NCI-H187 treated with DMSO at 0.1 percent for 48 hours (cell line): ENCODE measurements around the gene CACNA2D4.

Experiments used
- DNase-seq: peaks from one replicate; lab custom pipeline; 2025; lab: John Stamatoyannopoulos, UW

Gene CACNA2D4

GRCh38 chr12:1778911-1779310 is 139.5 kb downstream of the CACNA2D4 start:
- no peak for DNase-seq

GRCh38 chr12:1777798-1778197 is 140.7 kb downstream of the CACNA2D4 start:
- no peak for DNase-seq

- no peak for DNase-seq
Observed at GRCh38 chr12:1776170-1776921, 142.1 kb downstream of the CACNA2D4 start.

DNA sequence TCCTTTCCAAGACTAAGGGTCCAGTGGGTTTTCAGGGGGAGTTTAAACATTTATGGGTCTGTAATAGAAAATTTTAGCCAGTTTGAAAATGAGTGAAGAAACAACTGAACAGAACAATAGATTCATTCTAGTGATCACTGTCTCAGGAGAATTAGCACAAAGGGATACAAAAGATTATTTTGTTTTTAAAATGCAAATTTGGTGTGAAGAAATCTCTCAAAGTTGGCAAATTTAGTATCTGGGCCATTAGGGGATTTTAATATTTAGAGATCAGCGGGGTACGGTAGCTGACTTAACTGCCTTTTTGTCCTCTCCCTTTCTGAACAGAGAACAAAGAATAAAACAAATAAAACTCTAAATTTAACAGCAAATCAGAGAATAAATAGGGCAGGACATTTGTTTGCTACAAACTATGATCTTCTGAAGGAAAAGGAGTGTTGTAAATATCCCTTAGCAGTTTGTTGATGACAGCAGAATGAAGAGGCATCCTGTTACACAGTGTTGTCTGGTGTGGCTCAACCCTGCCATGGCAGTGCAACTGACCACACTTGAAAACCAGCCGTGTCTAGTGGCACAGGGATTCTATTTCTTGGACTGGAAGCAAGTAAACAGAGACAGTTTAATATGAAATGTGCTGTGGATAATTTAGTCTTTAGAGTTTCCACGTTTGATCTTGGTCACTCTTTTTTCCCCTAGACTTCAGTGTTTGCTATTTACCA is 144.4 kb downstream of the CACNA2D4 start:
- no peak for DNase-seq

- DNase-seq, result no peak
Observed at GRCh38 chr12:1769809-1770494, 148.5 kb downstream of the CACNA2D4 start.

DNA sequence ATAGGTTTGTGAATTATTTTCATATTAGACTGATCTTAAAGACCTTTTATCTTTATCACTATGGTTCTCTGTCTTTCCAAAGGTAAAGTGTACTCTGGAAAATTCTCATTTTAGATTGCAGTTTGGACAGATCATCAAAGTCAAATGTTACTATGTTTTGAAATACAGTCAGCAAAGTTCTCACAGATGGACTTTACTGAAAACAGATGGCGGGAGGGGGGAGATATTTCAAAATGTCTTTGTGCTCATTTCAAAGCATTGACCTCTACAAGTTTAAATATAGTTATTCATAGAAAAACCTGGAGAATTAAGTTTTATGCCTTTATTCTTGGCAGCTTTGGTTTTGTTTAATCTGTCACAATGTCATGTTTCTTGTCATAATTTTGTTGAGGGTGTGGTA is 149.8 kb downstream of the CACNA2D4 start:
- DNase-seq, result no peak

- DNase-seq, result no peak
Observed at GRCh38 chr12:1767407-1768090, 150.9 kb downstream of the CACNA2D4 start.

- no peak for DNase-seq
Observed at GRCh38 chr12:1766110-1766509, 152.3 kb downstream of the CACNA2D4 start.

DNA sequence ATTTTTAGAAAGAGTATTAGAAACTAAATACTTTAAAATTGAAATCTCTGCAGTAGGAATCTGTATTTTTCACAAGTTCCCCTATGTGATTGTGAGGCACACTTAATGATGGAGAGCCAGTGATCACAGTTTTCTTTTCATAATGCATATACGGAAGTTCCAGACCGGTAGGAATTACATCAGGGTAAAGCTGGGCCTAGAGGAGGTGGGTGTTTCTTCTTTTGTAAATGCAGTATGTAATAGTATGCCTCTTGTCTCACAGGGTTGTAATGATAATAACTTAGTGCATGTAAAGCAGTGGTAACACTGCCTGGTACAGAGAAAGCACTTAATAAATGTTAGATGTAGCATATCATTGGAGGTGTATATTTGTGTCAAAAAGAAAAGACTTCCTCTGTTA is 155.3 kb downstream of the CACNA2D4 start:
- DNase-seq, result no peak

- DNase-seq, result no peak
Observed at GRCh38 chr12:1761857-1762256, 156.6 kb downstream of the CACNA2D4 start.

GRCh38 chr12:1760566-1761382 is 157.7 kb downstream of the CACNA2D4 start:
- no peak for DNase-seq

DNA sequence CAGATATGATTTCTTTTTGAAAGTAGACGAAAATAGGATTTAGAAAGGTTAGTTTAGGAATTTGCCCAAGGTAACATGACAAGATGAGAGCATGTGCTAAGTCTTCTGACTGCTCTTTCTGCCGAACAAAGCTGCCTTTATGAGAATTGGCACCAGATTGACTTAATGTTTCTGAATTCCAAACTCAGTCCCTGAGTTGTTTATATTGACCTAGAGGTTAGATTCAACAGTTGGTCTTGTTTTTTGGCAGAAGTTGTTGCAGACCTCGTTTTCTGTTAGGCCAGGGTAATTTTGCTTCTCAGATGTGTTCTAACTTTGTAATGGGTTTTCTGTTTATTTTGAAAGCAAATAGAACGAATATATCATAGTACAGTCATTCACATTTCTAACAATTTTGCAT is 159.6 kb downstream of the CACNA2D4 start:
- DNase-seq, result no peak

- DNase-seq, result no peak
Observed at GRCh38 chr12:1758376-1758775, 160.1 kb downstream of the CACNA2D4 start.

DNA sequence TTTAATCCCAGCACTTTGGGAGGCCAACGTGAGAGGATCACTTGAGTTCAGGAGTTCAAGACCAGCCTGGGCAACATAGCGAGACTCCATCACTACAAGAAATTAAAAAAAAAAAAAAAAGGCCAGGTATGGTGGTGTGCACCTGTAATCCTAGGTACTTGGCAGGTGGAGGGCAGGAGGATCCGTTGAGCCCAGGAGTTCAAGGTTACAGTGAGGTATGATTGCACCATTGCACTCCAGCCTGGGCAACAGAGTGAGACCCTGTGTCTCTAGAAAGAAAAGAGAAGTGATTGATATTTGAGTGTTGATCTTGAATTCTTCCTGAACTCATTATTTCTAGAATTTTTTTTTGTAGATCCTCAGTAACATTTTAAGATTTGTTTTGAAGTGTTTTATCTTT is 168.2 kb downstream of the CACNA2D4 start:
- DNase-seq, result no peak

DNA sequence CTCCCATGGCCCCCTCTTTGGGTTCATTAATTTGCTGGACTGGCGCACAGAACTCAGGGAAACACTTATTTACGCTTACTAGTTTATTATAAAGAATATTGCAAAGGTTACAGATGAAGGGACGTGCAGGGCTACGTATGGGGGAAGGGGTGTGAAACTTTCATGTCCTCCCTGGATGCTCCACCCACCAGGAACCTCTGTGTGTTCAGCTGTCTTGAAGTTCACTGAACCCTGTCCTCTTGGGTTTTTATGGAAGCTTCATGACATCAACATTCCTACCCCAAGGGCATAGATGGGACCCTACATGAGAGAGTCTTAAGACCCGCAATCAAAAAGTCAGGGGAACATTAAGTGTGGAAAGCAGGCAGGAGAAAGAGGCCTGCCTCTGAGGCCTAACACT is 169.4 kb downstream of the CACNA2D4 start:
- no peak for DNase-seq

- DNase-seq, result no peak
Observed at GRCh38 chr12:1747609-1748008, 170.8 kb downstream of the CACNA2D4 start.

DNA sequence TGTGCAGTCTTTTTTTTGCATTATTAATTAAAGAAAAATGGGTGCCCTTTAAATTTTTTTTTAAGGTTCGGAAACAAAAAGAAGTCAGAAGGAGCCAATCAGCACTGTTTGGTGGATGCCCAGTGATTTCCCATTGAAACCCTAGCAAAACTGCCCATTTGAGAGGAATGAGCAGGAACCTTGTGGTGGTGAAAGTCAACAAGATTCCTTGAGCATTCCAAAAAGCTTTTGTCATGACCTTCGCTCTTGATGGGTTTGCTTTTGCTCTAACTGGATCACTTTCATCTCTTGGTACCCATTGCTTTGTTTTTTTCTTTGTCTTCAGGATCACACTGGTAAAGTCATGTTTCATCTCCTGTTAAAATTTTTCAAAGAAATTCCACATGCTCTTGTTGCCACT is 173.5 kb downstream of the CACNA2D4 start:
- DNase-seq, result no peak
